IPS-15b (cell line): ENCODE results near the gene UNC13C.

Experiments used
- H3K27me3 ChIP-seq: one replicate; pipeline ENCODE4 v1.6.1; 2013; ENCODE audit warnings: low read length; ENCODE audit not compliant: control insufficient read depth, insufficient read depth
- H3K36me3 ChIP-seq: one replicate; pipeline ENCODE4 v1.6.1; 2013; ENCODE audit warnings: low read length; ENCODE audit not compliant: control insufficient read depth, insufficient read depth
- H3K4me1 ChIP-seq: one replicate; pipeline ENCODE4 v1.6.1; 2013; ENCODE audit warnings: mild to moderate bottlenecking, low read length; ENCODE audit not compliant: control insufficient read depth, insufficient read depth
- H3K4me3 ChIP-seq: one replicate; pipeline ENCODE4 v1.5.1; 2013; ENCODE audit warnings: low read depth, low read length
- H3K9ac ChIP-seq: one replicate; pipeline ENCODE4 v1.6.1; 2013; ENCODE audit warnings: low read depth, mild to moderate bottlenecking, low read length
- H3K9me3 ChIP-seq: one replicate; pipeline ENCODE4 v1.6.1; 2013; ENCODE audit warnings: mild to moderate bottlenecking, low read length; ENCODE audit not compliant: control insufficient read depth, insufficient read depth

The UNC13C gene

GRCh38 chr15:54083991-54084390, 105.8 kb downstream of the UNC13C start:
- H3K4me1 ChIP-seq: no peaks in the 10 kb centered on the region
- no peaks in the 10 kb centered on the region for H3K9me3 ChIP-seq
- H3K4me3 ChIP-seq: no peak overlapping the region
- no peaks in the 10 kb centered on the region for H3K36me3 ChIP-seq
- no peak overlapping the region for H3K9ac ChIP-seq
- H3K27me3 ChIP-seq: no peaks in the 10 kb centered on the region

- no peaks in the 10 kb centered on the region for H3K4me1 ChIP-seq
- H3K9me3 ChIP-seq: no peaks in the 10 kb centered on the region
- no peak overlapping the region for H3K4me3 ChIP-seq
- H3K36me3 ChIP-seq: no peaks in the 10 kb centered on the region
- H3K27me3 ChIP-seq: no peaks in the 10 kb centered on the region
- H3K9ac ChIP-seq: no peak overlapping the region
Observed at GRCh38 chr15:54088837-54089236, 110.6 kb downstream of the UNC13C start.

- Histone ChIP-seq H3K36me3 (no peaks in the 10 kb centered on the region), H3K9me3 (no peaks in the 10 kb centered on the region), H3K27me3 (no peaks in the 10 kb centered on the region), H3K4me1 (no peaks in the 10 kb centered on the region), H3K4me3 (no peak overlapping the region), H3K9ac (no peak overlapping the region)
Observed at GRCh38 chr15:54089776-54090175, 111.5 kb downstream of the UNC13C start.

- H3K9ac ChIP-seq: no peak overlapping the region
- H3K36me3 ChIP-seq: no peaks in the 10 kb centered on the region
- no peaks in the 10 kb centered on the region for H3K9me3 ChIP-seq
- H3K27me3 ChIP-seq: no peaks in the 10 kb centered on the region
- no peaks in the 10 kb centered on the region for H3K4me1 ChIP-seq
- H3K4me3 ChIP-seq: no peak overlapping the region
Observed at GRCh38 chr15:54091651-54092050, 113.4 kb downstream of the UNC13C start.

GRCh38 chr15:54094661-54095060, 116.4 kb downstream of the UNC13C start:
- H3K27me3 ChIP-seq: no peaks in the 10 kb centered on the region
- no peak overlapping the region for H3K4me3 ChIP-seq
- no peaks in the 10 kb centered on the region for H3K36me3 ChIP-seq
- H3K9ac ChIP-seq: no peak overlapping the region
- no peaks in the 10 kb centered on the region for H3K9me3 ChIP-seq
- no peaks in the 10 kb centered on the region for H3K4me1 ChIP-seq

GRCh38 chr15:54097019-54097418, 118.8 kb downstream of the UNC13C start:
- H3K4me1 ChIP-seq: no peaks in the 10 kb centered on the region
- no peak overlapping the region for H3K4me3 ChIP-seq
- H3K9me3 ChIP-seq: no peaks in the 10 kb centered on the region
- no peaks in the 10 kb centered on the region for H3K36me3 ChIP-seq
- no peaks in the 10 kb centered on the region for H3K27me3 ChIP-seq
- no peak overlapping the region for H3K9ac ChIP-seq

GRCh38 chr15:54099010-54099409, 120.8 kb downstream of the UNC13C start:
- Histone ChIP-seq H3K9ac (no peak overlapping the region), H3K36me3 (no peaks in the 10 kb centered on the region), H3K27me3 (no peaks in the 10 kb centered on the region), H3K4me3 (no peak overlapping the region), H3K9me3 (no peaks in the 10 kb centered on the region), H3K4me1 (no peaks in the 10 kb centered on the region)

- no peaks in the 10 kb centered on the region for H3K27me3 ChIP-seq
- H3K36me3 ChIP-seq: no peaks in the 10 kb centered on the region
- H3K9ac ChIP-seq: no peak overlapping the region
- no peak overlapping the region for H3K4me3 ChIP-seq
- no peaks in the 10 kb centered on the region for H3K9me3 ChIP-seq
- no peaks in the 10 kb centered on the region for H3K4me1 ChIP-seq
Observed at GRCh38 chr15:54101664-54102270, 123.5 kb downstream of the UNC13C start.

GRCh38 chr15:54102704-54103103, 124.5 kb downstream of the UNC13C start:
- Histone ChIP-seq H3K9ac (no peak overlapping the region), H3K27me3 (no peaks in the 10 kb centered on the region), H3K9me3 (no peaks in the 10 kb centered on the region), H3K4me1 (no peaks in the 10 kb centered on the region), H3K36me3 (no peaks in the 10 kb centered on the region), H3K4me3 (no peak overlapping the region)

- no peaks in the 10 kb centered on the region for H3K27me3 ChIP-seq
- no peaks in the 10 kb centered on the region for H3K9me3 ChIP-seq
- no peaks in the 10 kb centered on the region for H3K36me3 ChIP-seq
- no peak overlapping the region for H3K4me3 ChIP-seq
- no peaks in the 10 kb centered on the region for H3K4me1 ChIP-seq
- no peak overlapping the region for H3K9ac ChIP-seq
Observed at GRCh38 chr15:54109014-54109413, 130.8 kb downstream of the UNC13C start.

GRCh38 chr15:54119051-54119450, 140.8 kb downstream of the UNC13C start:
- no peak overlapping the region for H3K4me3 ChIP-seq
- no peaks in the 10 kb centered on the region for H3K36me3 ChIP-seq
- no peaks in the 10 kb centered on the region for H3K9me3 ChIP-seq
- H3K9ac ChIP-seq: no peak overlapping the region
- H3K27me3 ChIP-seq: no peaks in the 10 kb centered on the region
- no peaks in the 10 kb centered on the region for H3K4me1 ChIP-seq

GRCh38 chr15:54120949-54121463, 142.8 kb downstream of the UNC13C start:
- Histone ChIP-seq H3K4me1 (no peaks in the 10 kb centered on the region), H3K27me3 (no peaks in the 10 kb centered on the region), H3K4me3 (no peak overlapping the region), H3K9me3 (no peaks in the 10 kb centered on the region), H3K9ac (no peak overlapping the region), H3K36me3 (no peaks in the 10 kb centered on the region)
